K562 (cell line): ENCODE measurements around the gene MICAL2. TPM values are rescaled to one million over a fixed set of nuclear protein-coding genes. Genes with fewer than 3 reads are reported as not detected.
A peak's percentile ranks its signal among the peaks of the same experiment; 100 is the strongest.

Source experiments
- BRF1 ChIP-seq: IDR thresholded peaks from 3 replicates; pipeline ENCODE4 v1.6.1; 2011; ENCODE audit warnings: borderline replicate concordance, mild to moderate bottlenecking; ENCODE audit not compliant: insufficient read length; ENCODE audit errors: extremely low read depth
- EZH2 ChIP-seq: IDR thresholded peaks from 2 replicates; pipeline ENCODE4 v1.6.1; 2012; ENCODE audit warnings: low read depth, mild to moderate bottlenecking, inconsistent platforms, low read length, borderline replicate concordance
- FOXA3 ChIP-seq, 2 experiments: fragments of 450-650 bp in 1 of 2; sonication (generic) in 1 of 2; formaldehyde crosslinking; IDR thresholded peaks in 1 of 2; conservative IDR thresholded peaks in 1 of 2; 2 replicates each; pipeline versions ENCODE4 v1.4.0 to v1.8.0; 2020 to 2022; ENCODE audit warnings: mild to moderate bottlenecking in 2 of 2, missing genetic modification reagents in 1 of 2
- GTF2E2 ChIP-seq: fragments of 200-800 bp; sonication (Bioruptor generic); IDR thresholded peaks from 2 replicates; pipeline ENCODE4 v1.6.1; 2016; ENCODE audit warnings: missing genetic modification characterization, missing compliant biosample characterization
- HDAC3 ChIP-seq: fragments of 450-650 bp; IDR thresholded peaks from 2 replicates; pipeline ENCODE4 v1.6.1; 2018; ENCODE audit warnings: borderline replicate concordance, mild to moderate bottlenecking, moderate library complexity; ENCODE audit not compliant: partially characterized antibody
- HNRNPK ChIP-seq: fragments of 200-400 bp; formaldehyde crosslinking; IDR thresholded peaks from one replicate; pipeline ENCODE4 v1.6.1; 2018; ENCODE audit warnings: mild to moderate bottlenecking, low read depth, low read length; ENCODE audit not compliant: poor library complexity, severe bottlenecking
- KDM4B ChIP-seq, 2 experiments: fragments of 450-650 bp in 1 of 2; sonication (generic) in 1 of 2; IDR thresholded peaks; 2 replicates each; pipeline ENCODE4 v1.6.1; 2016 to 2017; ENCODE audit warnings: borderline replicate concordance in 2 of 2, antibody characterized with exemption in 1 of 2, low read depth in 1 of 2, mild to moderate bottlenecking in 1 of 2
- KDM5B ChIP-seq: fragments of 200-600 bp; sonication (generic); IDR thresholded peaks from 2 replicates; pipeline ENCODE4 v1.6.1; 2012; ENCODE audit warnings: low read depth, mild to moderate bottlenecking, moderate library complexity, low read length, control low read depth, inconsistent platforms; ENCODE audit not compliant: insufficient replicate concordance
- LEF1 ChIP-seq: fragments of 450-650 bp; IDR thresholded peaks from 2 replicates; pipeline ENCODE4 v1.6.1; 2016; ENCODE audit warnings: mild to moderate bottlenecking
- NFE2 ChIP-seq: IDR thresholded peaks from 2 replicates; pipeline ENCODE4 v1.6.1; 2014; ENCODE audit warnings: antibody characterized with exemption, low read depth
- PRDM10 ChIP-seq: fragments of 450-650 bp; IDR thresholded peaks from 2 replicates; pipeline ENCODE4 v1.6.1; 2018; ENCODE audit not compliant: partially characterized antibody
- SMARCC2 ChIP-seq: fragments of 450-650 bp; IDR thresholded peaks from 2 replicates; pipeline ENCODE4 v1.6.1; 2017; ENCODE audit warnings: antibody characterized with exemption, moderate library complexity, mild to moderate bottlenecking, low read depth
- STAT5B ChIP-seq: fragments of 250-450 bp; sonication (Bioruptor Pico); IDR thresholded peaks from 2 replicates; pipeline ENCODE4 v1.8.0; 2021; ENCODE audit warnings: mild to moderate bottlenecking, inconsistent platforms
- YY1 ChIP-seq, 3 experiments: IDR thresholded peaks; 2 replicates each; pipeline ENCODE4 v1.6.1; 2011; ENCODE audit warnings: low read length in 2 of 3, mild to moderate bottlenecking in 2 of 3, moderate library complexity in 2 of 3, borderline replicate concordance in 1 of 3, control low read depth in 1 of 3, low read depth in 1 of 3; ENCODE audit not compliant: insufficient read depth in 3 of 3, insufficient replicate concordance in 2 of 3, control insufficient read depth in 1 of 3, insufficient read length in 1 of 3; ENCODE audit errors: extremely low read depth in 1 of 3
- ZNF395 ChIP-seq: fragments of 200-800 bp; sonication (Bioruptor generic); IDR thresholded peaks from 2 replicates; pipeline ENCODE4 v1.6.1; 2017; ENCODE audit warnings: missing genetic modification characterization, missing compliant biosample characterization
- polyA plus RNA-seq, 8 experiments: library from polyadenylated mRNA; depleted of rRNA in 4 of 8; stranded (reverse) in 5 of 8; unstranded in 3 of 8; fragments of >200 nt; fragmentation: Nextera tagmentation in 2 of 8; fragmentation: Illumina TruSeq in 1 of 8; extraction: Ambion mirVana in 2 of 8; extraction: Trizol in 1 of 8; gene quantifications; 2 replicates each; pipeline versions ENCODE4 v1.2.1 to v1.2.3, GENCODE V29; 2011 to 2014; ENCODE audit warnings: inconsistent platforms in 1 of 8, missing spikeins in 1 of 8
- total RNA-seq, 7 experiments: library from RNA; depleted of rRNA in 6 of 7; stranded (reverse); fragments of >200 nt in 6 of 7; fragmentation: Illumina TruSeq in 2 of 7; extraction: Trizol in 2 of 7; gene quantifications; 2 replicates each; pipeline versions ENCODE4 v1.2.1 to v1.2.3, GENCODE V29; 2011 to 2021; ENCODE audit warnings: low replicate concordance in 1 of 7

MICAL2 gene
- total and polyA plus RNA-seq, 9 of the 15 experiments (the other 6 are each of a cell fraction or from before 2014, with no cell fraction given), result 4.7 to 64.2 (median 33.6) TPM

- TF ChIP-seq HNRNPK (peak; percentile 28), SMARCC2 (no peak), BRF1 (no peak), STAT5B (CRISPR knock-in tag) (no peak), PRDM10 (no peak), FOXA3 (CRISPR knock-in tag; conservative IDR thresholded peaks at IDR 0.05 in 1 of 2, IDR thresholded peaks at IDR 0.05 in 1 of 2) (no peak), NFE2 (no peak), ZNF395 (CRISPR knock-in tag) (0 out of 2 replicates have a peak, but pooled peaks have one; percentile 16), LEF1 (no peak), HDAC3 (no peak), KDM5B (no peak), YY1 (IDR thresholded peaks at IDR 0.05; ENCODE audit: borderline replicate concordance in 1 of 3, control insufficient read depth in 1 of 3, extremely low read depth in 1 of 3, insufficient read depth in 3 of 3, insufficient read length in 1 of 3, insufficient replicate concordance in 2 of 3, low read depth in 1 of 3, low read length in 2 of 3) (no peak), GTF2E2 (tag) (0 out of 2 replicates have a peak, but pooled peaks have one; percentile 0), EZH2 (no peak), KDM4B (IDR thresholded peaks at IDR 0.05; ENCODE audit: borderline replicate concordance in 2 of 2, low read depth in 1 of 2) (no peak)
These were observed 63.7 kb downstream of the MICAL2 start (continued) for GRCh38 chr11:12174128-12174476.
